GM18870 (cell line): ENCODE data around the gene NQO2.
"Not testable (repeated sequence)": the region's sequence is repeated elsewhere in the genome, so short reads cannot be mapped to it uniquely, and the experiment has no call there.

Source experiments
- ATAC-seq: cut with Tn5 transposase; IDR thresholded peaks from one replicate; pipeline ENCODE4 v1.9.1; 2021; ENCODE audit warnings: moderate library complexity; ENCODE audit not compliant: unreplicated experiment

The NQO2 gene

GRCh38 chr6:2970034-2970685, 29.5 kb upstream of the NQO2 start:
- ATAC-seq, result no peak

DNA sequence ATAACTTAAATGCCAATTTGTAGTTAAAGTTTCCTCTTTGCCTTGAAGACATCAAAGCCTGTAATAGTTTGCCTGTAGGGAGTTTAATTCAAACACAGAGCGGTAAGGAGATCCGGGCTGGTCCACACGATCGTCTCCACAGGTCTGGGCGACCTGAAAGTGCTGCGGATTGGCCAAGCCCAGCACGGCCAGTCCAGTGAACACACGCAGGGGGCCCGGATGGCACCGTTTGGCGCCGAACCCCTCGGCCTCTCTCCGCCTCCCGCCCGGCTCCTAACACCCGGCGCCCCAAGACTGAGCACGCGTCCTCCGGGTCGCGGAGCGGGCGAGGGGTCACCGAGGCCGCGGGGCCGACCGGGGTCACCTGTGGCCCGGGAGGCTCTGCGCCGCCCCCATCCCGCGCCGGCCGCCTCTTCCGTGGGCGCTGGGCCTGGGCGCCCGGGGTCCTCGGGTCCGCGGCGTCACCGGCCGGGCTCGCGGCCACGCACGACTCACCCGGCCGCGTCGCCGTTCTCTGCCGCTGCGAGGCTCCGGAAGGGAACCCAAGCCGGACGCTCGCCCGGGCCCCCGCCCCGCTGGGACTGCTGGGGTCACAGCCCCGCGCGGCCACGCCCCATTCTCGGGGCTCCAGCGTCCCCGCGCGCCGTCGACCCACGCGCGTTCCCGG, 28.8 kb upstream of the NQO2 start:
- ATAC-seq, result no peak

DNA sequence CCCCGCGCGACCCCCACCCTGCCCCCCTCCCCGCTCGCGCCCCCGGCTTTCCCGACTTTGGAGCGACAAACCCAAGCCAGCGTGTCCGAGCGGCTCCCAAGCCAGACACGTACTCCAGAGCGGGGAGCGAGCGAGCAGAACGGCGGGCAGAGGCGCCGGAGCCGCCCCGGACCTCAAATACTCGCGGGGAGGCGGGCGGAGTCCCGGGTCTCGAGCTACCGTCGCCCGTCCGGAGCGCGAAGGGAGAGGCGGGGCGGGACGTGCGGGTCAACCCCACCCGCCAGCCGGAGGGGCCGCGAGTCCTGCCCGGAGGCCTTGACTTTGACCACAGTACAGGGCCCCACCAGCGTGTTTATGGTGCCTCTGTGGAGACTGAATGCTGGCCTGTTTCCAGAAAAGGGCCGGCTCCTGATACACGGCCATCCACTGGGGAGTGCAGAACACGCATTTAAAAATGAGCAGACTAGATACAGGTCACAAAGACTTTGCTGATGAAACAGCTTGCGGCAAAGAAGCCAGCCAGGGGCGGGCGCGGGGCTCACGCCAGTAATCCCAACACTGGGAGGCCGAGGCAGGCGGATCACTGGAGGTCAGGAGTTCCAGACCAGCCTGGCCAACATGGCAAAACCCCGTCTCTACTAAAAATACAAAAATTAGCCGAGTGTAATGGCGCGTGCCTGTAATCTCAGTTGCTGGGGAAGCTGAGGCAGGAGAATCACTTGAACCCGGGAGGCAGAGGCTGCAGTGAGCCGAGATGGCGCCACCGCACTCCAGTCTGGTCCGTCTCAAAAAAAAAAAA, 28.1 kb upstream of the NQO2 start, which contains the start of gene SERPINB6:
Gene SERPINB6, minus strand, starts transcription at position 148 of the 799 bp plus-strand sequence. CDS start 12,235 bp downstream, outside the sequence.
- ATAC-seq, result no peak

DNA sequence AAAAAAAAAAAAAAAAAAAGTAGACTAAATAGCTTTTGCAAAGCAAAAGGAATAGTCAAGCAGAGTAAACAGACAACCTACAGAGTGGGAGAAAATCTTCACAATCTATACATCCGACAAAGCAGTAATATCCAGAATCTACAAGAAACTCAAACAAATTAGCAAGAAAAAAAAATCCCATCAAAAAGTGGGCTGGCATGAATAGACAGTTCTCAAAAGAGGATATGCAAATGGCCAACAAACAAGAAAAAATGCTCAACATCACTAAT, 27.5 kb upstream of the NQO2 start:
- ATAC-seq, result not testable (repeated sequence)

- not testable (repeated sequence) for ATAC-seq
Measured at GRCh38 chr6:2972685-2973084, 27.0 kb upstream of the NQO2 start.

DNA sequence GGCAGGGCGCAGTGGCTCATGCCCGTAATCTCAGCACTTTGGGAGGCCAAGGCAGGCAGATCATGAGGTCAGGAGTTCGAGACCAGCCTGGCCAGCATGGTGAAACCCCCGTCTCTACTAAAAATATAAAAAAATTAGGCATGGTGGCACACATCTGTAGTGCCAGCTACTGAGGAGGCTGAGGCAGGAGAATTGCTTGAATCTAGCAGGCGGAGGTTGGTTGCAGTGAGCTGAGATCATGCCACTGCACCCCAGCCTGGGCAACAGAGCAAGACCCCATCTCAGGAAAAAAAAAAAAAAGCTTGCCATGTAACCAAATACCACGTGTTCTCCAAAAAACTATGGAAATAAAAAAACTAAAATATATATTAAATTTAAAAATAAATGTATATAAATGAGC, 26.5 kb upstream of the NQO2 start:
- not testable (repeated sequence) for ATAC-seq

DNA sequence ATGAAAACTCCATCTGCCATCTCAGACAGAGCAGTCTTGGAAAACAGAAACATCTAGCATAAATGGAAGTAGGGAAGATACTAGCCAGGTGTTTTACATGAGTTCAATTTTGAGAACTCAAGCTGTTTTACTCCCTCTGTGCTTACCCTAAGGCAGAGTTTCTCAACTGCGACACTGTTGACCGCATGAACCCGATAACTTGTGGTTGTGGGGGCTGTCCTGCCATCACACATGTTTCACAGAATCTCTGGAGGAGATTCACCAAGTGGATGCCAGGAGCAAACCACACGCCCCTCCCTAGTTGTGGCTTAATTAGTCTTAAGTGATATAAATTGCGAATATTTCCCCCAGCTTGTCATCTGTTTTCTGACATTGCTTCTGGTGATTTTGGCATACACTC, 26.0 kb upstream of the NQO2 start:
- ATAC-seq, result no peak

DNA sequence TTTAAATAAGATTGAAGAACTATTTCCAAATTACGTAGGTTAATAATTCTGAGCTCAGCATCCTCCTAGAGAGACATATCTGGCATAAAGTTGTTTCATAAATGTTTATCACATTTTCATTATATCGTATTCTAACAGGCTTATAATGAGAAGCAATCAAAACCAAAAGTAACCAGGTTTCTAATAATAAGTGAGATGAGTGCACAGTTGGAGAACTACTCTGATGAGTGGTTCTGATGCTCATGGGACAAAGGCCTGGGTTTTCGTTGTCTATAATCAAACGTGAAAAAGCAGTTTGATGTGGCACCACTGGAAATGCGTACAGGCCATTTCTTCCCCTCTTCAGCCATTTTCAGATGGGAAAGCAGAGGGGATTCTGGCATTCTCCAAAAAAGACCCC, 23.6 kb upstream of the NQO2 start:
- ATAC-seq, result no peak

DNA sequence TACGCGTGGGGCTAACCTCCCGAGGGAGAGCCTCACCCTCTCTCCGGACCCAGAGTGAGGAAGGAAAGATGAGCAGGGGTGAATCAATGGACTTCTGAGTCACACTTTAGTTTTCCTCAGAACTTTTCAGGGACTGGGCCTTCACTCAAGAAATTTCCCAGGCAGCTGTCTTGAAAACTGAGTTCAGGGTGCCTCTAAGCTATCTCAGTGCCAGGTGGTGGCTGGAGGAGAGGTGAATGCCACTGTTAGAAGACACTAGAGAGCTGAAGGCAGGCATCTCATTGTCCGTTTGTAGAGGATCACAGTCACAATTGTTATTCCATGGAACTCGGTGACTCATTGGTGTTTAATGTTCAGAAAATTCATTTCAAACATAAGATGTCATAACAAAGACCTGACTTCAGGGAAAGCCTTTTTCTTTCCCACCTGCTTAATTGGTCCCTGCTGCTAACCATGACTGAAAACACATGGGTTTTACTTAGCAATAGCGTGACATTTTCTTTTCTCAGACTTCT, 23.1 kb upstream of the NQO2 start:
- ATAC-seq, result no peak

DNA sequence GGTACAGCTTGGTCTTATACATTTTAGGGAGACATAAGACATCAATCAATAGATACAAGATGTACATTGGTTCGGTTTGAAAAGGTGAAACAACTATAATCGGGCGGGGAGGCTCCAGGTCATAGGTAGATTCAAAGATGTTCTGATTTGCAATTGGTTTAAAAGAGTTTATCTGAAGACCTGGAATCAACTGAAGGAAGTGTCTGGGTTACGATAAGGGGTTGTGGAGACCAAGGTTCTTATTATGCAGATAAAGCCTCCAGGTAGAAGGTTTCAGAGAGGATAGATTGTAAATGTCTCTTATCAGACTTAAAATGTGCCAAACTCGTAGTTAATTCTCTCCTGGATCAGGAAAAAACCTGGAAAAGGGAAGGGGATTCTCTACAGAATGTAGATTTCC, 22.4 kb upstream of the NQO2 start:
- ATAC-seq, result no peak

- ATAC-seq, result no peak
Measured at GRCh38 chr6:2977799-2978590, 21.7 kb upstream of the NQO2 start.

- ATAC-seq, result no peak
Measured at GRCh38 chr6:2978923-2979322, 20.8 kb upstream of the NQO2 start.

GRCh38 chr6:2979819-2980464, 19.8 kb upstream of the NQO2 start:
- ATAC-seq, result no peak

GRCh38 chr6:2980465-2980855, 19.2 kb upstream of the NQO2 start:
- ATAC-seq, result no peak

DNA sequence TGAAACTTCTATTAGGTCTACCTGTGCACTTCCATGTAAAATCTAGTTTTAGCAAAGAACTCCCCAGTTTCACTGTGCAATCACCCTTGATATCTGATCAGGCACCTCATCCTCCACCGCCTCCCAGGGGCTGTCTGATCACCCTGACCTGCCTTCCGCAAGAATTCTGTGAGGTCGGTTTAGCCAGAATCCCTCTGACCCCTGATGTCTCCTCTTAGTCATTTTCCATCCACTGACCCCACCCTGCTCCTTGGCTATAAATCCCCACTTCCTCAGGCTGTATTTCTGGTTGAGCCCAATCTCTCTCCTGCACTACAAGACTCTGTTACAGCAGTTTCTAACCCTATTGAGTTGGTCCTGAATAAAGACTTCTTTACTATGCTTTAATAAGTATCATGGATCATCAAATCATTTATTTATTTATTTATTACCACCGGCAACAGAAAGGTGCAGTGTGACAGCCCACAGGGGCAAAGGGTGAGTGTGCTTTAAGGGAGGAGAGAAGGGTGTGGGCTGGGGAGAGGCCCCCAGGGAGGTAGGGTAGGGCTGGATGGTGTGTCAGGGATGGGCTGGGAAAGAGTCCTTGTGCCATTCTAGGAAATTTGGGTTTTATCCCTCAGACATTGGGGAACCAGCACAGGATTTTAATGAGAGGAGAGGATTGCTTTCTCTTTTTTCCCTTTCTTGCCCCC, 17.1 kb upstream of the NQO2 start:
- ATAC-seq, result no peak

GRCh38 chr6:2984738-2985406, 14.8 kb upstream of the NQO2 start:
- no peak for ATAC-seq

DNA sequence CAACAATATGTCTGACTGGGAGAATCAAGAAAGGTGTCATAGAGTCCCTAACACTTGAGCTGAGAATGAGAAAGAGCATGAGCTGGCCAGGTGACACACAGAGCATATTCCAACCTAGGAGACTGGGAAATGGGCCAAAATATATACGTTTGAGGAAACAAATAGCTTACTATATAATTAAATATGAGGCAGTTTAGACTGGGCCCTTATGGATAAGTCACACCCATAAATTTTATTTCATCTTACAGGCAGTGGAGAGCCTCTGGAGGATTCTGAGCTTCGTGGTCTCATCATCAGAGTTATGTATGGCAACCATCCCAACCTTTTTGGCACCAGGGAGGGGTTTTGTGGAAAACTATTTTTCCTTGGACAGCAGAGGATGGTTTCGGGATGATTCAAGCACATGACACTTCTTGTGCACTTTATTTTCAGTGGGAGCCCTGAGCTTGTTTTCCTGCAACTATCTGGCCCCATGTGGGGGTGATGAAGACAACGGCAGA, 12.9 kb upstream of the NQO2 start:
- ATAC-seq, result no peak

- ATAC-seq, result no peak
Measured at GRCh38 chr6:2988094-2988425, 11.6 kb upstream of the NQO2 start.
